Right ventricle myocardium superior (tissue), 1 donor: ENCODE data around the gene MOCOS. TPM values are rescaled to one million over a fixed set of nuclear protein-coding genes. Genes with fewer than 3 reads are reported as not detected.
A peak's percentile ranks its signal among the peaks of the same experiment; 100 is the strongest.

Experiments used
- ATAC-seq: fragments of 200-7000 bp; cut with Tn5 transposase; one replicate; pipeline ENCODE4 v1.9.1; 2020; ENCODE audit warnings: mild to moderate bottlenecking; ENCODE audit not compliant: poor library complexity
- DNase-seq: peaks from one replicate; pipeline ENCODE4 v3.0.0-alpha.2; 2020
- intact Hi-C: fragments of 100-400 bp; cut with DNase I; formaldehyde crosslinking; loops from one replicate; pipeline ENCODE4 v1.11.2; 2022
- total RNA-seq: library from RNA; stranded (reverse); fragmentation: NEBNext Ultra II Directional; extraction: Animal tissue kit (Norgen Biotek cat#: 25700); gene quantifications from one replicate; pipeline ENCODE4 v1.2.1, GENCODE V29; 2021
- donor health status: DM: no; HTN: yes; CAD: no; lungs with severe emphysema.

The MOCOS gene
- total RNA-seq, 1 donor from 2014 or later = 0.40 TPM

- DNase-seq (no peak), ATAC-seq (no peak)
- intact Hi-C loops = no loop called here
Observed at GRCh38 chr18:36247036-36247435, 59.7 kb downstream of the MOCOS start.

DNA sequence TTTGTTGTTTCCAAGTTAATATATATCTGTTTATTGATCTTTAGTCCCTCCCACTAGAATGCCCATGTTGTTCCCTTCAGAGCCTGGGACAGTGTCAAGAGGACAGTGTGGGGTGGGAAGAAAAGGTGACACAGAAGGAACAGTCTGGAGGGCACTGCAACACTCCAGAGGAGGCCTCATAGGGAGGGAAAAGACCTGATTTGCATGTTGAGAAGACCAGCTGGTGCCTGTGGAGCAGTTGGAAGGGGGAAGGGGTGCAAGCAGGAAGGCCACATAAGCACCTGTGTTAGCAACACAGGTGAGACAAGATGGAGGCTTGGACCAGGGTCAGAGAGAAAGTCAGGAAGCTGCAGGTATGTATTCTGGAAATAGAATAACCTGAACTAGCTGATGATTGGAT lies 62.1 kb downstream of the MOCOS start:
- DNase-seq = no peak
- intact Hi-C loops = no loop called here
- ATAC-seq = no peak

DNA sequence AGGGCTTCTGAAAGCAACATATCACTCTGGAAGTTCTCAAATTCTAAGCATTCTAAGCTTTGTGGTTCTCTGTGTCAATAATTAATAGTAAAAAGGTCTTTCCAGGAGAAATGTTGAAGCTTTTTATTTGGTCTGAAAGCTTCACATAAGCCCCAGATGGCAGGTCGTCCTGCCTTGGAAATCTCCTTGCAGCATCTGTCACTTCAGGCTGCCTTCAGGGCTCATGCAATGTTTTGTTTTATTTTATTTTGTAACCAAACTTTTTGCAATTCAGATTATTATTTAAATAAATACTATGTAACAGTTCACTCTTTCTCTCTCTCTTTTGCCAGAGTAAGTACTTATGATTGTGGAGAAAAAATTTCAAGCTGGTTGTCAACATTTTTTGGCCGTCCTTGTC lies 63.5 kb downstream of the MOCOS start:
- no peak for DNase-seq
- ATAC-seq = no peak
- intact Hi-C loops = loop anchor here (10.0 kb wide), 1 partner anchor 86 kb away; no protein-coding TSS in a partner anchor

GRCh38 chr18:36255072-36255698 lies 67.9 kb downstream of the MOCOS start:
- ATAC-seq (no peak), DNase-seq (no peak)
- intact Hi-C loops = loop anchor here (10.0 kb wide), 1 partner anchor 90 kb away; no protein-coding TSS in a partner anchor

DNA sequence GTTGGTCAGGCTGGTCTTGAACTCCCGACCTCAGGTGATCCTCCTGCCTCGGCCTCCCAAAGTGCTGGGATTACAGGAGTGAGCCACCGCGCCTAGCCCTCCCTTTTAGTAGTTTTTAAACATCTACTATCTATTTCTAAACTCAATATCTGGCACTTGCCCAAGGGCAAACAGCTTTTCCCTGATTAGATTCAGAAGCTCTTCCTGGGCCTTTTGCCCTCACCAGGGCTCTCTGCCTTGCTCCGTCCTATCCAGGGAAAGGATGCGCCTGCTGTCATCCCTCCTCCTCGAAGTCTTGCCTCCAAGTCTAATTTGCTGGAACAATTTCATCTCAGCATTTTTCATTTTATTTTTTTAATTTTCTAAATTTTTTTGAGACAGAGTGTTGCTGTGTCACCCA lies 68.8 kb downstream of the MOCOS start:
- ATAC-seq = no peak
- intact Hi-C loops = loop anchor here (10.0 kb wide), 1 partner anchor 91 kb away; no protein-coding TSS in a partner anchor

GRCh38 chr18:36262971-36263370 lies 75.7 kb downstream of the MOCOS start:
- no peak for ATAC-seq
- no peak for DNase-seq
- intact Hi-C loops = no loop called here

More for the DNA sequence above, 68.8 kb downstream of the MOCOS start:
- DNase-seq = no peak

GRCh38 chr18:36264283-36264682 lies 77.0 kb downstream of the MOCOS start:
- DNase-seq (no peak), ATAC-seq (no peak)
- intact Hi-C loops = no loop called here

DNA sequence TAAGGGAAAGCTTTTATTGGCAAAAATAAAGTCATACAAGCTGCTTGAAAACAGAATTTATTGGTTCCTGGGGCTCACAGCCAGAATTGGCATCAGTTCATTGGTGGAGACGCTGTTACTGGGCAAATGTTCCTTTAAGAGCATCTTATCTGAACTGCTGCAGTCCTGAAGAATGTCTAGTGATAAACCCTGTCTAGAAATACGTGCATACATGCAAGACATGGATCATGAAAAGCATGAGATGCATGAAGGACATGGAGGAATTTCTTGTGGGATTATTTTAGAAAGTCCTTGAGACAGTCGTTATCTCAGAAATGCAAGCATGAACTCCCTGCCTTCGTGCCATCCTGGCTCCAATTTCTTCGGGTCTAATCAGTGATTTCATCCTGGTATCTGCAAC lies 77.7 kb downstream of the MOCOS start:
- DNase-seq (no peak), ATAC-seq (no peak)
- intact Hi-C loops = no loop called here

- ATAC-seq (no peak), DNase-seq (no peak)
- intact Hi-C loops = no loop called here
Observed at GRCh38 chr18:36269157-36269556, 81.9 kb downstream of the MOCOS start.

DNA sequence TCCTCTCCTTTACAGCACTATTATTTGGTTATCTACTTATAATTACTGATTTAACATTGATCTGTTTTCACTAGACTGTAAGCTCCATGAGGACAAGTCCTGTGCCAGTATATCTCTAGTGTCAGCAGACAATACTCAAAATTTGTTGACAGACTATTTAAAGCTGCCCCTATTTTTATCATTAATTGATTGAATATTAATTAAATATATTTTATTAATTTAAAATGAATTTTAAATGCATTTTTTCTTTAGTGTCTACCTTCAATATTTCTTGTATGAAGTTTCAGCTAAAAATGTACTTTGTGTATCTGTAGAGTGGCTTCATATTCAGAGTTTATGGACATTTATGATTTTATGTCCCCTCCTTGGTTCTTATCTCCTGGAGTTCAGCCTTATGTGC lies 83.9 kb downstream of the MOCOS start:
- no peak for DNase-seq
- ATAC-seq = no peak
- intact Hi-C loops = no loop called here

- ATAC-seq (no peak), DNase-seq (no peak)
- intact Hi-C loops = no loop called here
Observed at GRCh38 chr18:36273347-36273746, 86.0 kb downstream of the MOCOS start.

GRCh38 chr18:36274083-36274715 lies 86.9 kb downstream of the MOCOS start:
- DNase-seq (no peak), ATAC-seq (no peak)
- intact Hi-C loops = no loop called here

GRCh38 chr18:36275561-36275960 lies 88.3 kb downstream of the MOCOS start:
- no peak for ATAC-seq
- DNase-seq = no peak
- intact Hi-C loops = no loop called here

GRCh38 chr18:36279001-36279400 lies 91.7 kb downstream of the MOCOS start:
- intact Hi-C loops = no loop called here

GRCh38 chr18:36281936-36282335 lies 94.6 kb downstream of the MOCOS start:
- intact Hi-C loops = loop anchor here (5.0 to 10.0 kb wide), 3 partner anchors 97 to 265 kb away; partner anchors contain the start of gene MOCOS
- no peak for ATAC-seq
- DNase-seq = no peak

More at GRCh38 chr18:36279001-36279400, 91.7 kb downstream of the MOCOS start:
- ATAC-seq = no peak
- no peak for DNase-seq

DNA sequence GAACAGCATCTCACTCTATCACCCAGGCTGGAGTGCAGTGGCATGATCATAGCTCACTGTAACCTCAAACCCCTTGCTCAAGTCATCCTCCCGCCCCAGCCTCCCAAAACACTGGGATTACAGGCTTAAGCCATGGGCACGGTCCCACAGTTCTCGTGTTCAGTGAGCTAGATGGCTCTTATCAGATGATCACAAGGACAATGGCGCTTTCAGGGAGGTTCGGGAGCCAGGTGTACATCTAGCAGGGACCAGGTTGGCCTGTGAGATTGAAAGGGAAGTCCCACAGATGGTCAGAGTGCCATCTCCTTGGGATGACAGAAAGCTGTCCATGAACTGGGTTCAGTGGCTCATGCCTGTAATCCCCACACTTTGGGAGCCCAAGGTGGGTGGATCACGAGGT lies 96.2 kb downstream of the MOCOS start:
- no peak for ATAC-seq
- intact Hi-C loops = loop anchor here (5.0 to 10.0 kb wide), 3 partner anchors 99 to 266 kb away; partner anchors contain the start of gene MOCOS
- DNase-seq = no peak

GRCh38 chr18:36284268-36284667 lies 97.0 kb downstream of the MOCOS start:
- intact Hi-C loops = loop anchor here (5.0 to 10.0 kb wide), 3 partner anchors 99 to 267 kb away; partner anchors contain the start of gene MOCOS
- DNase-seq = no peak
- no peak for ATAC-seq

DNA sequence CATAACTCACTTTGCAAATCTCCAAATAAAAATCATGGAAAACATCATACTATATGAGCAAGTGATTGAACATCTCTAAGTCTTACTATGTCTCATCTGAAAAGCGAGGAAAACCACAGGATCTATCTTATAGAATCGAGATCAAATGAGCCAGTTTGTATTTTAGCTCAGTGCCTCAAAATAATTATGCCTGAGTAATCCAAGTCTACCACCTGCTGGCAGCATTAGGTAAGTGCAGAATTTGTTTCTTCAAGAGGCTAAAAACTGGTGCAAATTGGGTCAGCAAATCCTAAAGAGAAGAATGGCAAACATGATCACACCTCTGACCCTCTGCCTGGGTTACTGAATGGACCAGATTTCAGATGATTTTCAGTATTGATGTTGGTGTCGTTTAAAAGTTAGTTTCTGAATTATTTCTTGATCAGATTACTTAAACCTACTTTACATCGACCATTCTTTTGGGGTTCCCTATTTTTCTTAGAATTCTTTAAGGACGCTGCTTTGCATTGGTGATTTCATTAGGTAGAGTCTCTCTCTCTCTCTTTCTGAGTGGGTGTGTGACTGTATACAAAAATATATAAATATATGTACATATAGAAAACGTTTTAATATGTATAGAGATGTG lies 97.5 kb downstream of the MOCOS start:
- no peak for DNase-seq
- ATAC-seq = peak; percentile 72
- intact Hi-C loops = loop anchor here (5.0 to 10.0 kb wide), 3 partner anchors 100 to 267 kb away; partner anchors contain the start of gene MOCOS

DNA sequence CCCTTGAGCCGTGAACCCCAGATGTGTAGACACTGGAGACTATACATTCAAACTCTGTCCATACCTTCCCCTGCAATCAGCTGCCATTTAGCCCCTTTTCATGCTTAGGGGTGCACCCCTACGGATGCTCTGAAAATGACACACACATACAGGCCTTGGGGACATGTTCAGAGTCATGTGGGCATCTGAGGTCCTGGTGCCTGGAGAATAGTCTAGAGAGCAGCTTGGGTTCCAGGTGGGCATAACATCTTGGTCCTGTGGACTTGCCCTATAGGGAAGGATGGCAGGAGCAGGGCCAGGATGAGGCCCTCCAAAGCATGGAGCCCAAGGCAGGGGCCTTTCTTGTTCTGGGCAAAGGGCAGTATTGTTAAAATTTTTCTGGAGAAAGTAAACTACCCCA lies 100.4 kb downstream of the MOCOS start:
- intact Hi-C loops = loop anchor here (10.0 kb wide), 1 partner anchor 103 kb away; the partner anchor contains the start of gene MOCOS
- DNase-seq (no peak), ATAC-seq (no peak)

- DNase-seq (no peak), ATAC-seq (no peak)
- intact Hi-C loops = loop anchor here (10.0 kb wide), 1 partner anchor 104 kb away; the partner anchor contains the start of gene MOCOS
Observed at GRCh38 chr18:36288689-36289088, 101.4 kb downstream of the MOCOS start.
